GM23338 (cell line): Measurements from ENCODE around the gene SDE2. TPM values are rescaled to one million over a fixed set of nuclear protein-coding genes. Genes with fewer than 3 reads are reported as not detected.

Source experiments
- ATAC-seq: fragments of 200-7000 bp; cut with Tn5 transposase; 3 replicates; pipeline ENCODE4 v1.9.1; 2020
- DNase-seq: peaks from one replicate; pipeline ENCODE4 v3.0.0-alpha.2; 2015; ENCODE audit warnings: low spot score
- H2AFZ ChIP-seq: fragments of 200-600 bp; sonication (generic); 2 replicates; pipeline ENCODE4 v1.8.0; 2016; ENCODE audit warnings: antibody characterized with exemption, mild to moderate bottlenecking, moderate library complexity
- H3F3A ChIP-seq: fragments of 200-600 bp; sonication (generic); replicated peaks from 2 replicates; pipeline ENCODE4 v1.8.0; 2017; ENCODE audit warnings: antibody characterized with exemption, mixed run types, low read depth
- H3K27ac ChIP-seq: fragments of 200-600 bp; sonication (generic); 2 replicates; pipeline ENCODE4 v1.6.1; 2016; ENCODE audit warnings: low read depth
- H3K27me3 ChIP-seq: fragments of 200-600 bp; sonication (generic); 2 replicates; pipeline ENCODE4 v1.8.0; 2016; ENCODE audit warnings: mild to moderate bottlenecking, mixed run types, moderate library complexity; ENCODE audit not compliant: insufficient read depth
- H3K36me3 ChIP-seq: fragments of 200-600 bp; sonication (generic); 2 replicates; pipeline ENCODE4 v1.8.0; 2016; ENCODE audit warnings: mild to moderate bottlenecking; ENCODE audit not compliant: insufficient read depth
- H3K4me1 ChIP-seq: fragments of 200-600 bp; sonication (generic); 2 replicates; pipeline ENCODE4 v1.8.0; 2016; ENCODE audit warnings: mild to moderate bottlenecking, moderate library complexity; ENCODE audit not compliant: insufficient read depth
- H3K4me2 ChIP-seq: fragments of 200-600 bp; sonication (generic); 2 replicates; pipeline ENCODE4 v1.7.1; 2017; ENCODE audit warnings: mixed run types
- H3K4me3 ChIP-seq: fragments of 200-600 bp; sonication (generic); 2 replicates; pipeline ENCODE4 v1.6.1; 2016; ENCODE audit warnings: mixed run types
- H3K79me2 ChIP-seq: fragments of 200-600 bp; sonication (generic); replicated peaks from 2 replicates; pipeline ENCODE4 v1.8.0; 2017; ENCODE audit warnings: mild to moderate bottlenecking; ENCODE audit not compliant: insufficient read depth
- H3K9me2 ChIP-seq: fragments of 200-600 bp; sonication (generic); 2 replicates; pipeline ENCODE4 v1.8.0; 2017; ENCODE audit not compliant: insufficient read depth
- H4K20me1 ChIP-seq: fragments of 200-600 bp; sonication (generic); replicated peaks from 2 replicates; pipeline ENCODE4 v1.8.0; 2017; ENCODE audit warnings: mild to moderate bottlenecking; ENCODE audit not compliant: insufficient read depth
- H3K27ac Mint-ChIP-seq: 2 replicates; pipeline ENCODE4 v1.8.0; 2020; ENCODE audit warnings: inconsistent platforms, mild to moderate bottlenecking, moderate library complexity, mixed read lengths
- H3K27me3 Mint-ChIP-seq: 3 replicates; pipeline ENCODE4 v1.8.0; 2022; ENCODE audit warnings: low read depth, mild to moderate bottlenecking, moderate library complexity, mixed read lengths, inconsistent platforms; ENCODE audit not compliant: insufficient read depth, poor library complexity
- H3K36me3 Mint-ChIP-seq: 3 replicates; pipeline ENCODE4 v1.8.0; 2021; ENCODE audit warnings: low read depth, mild to moderate bottlenecking, inconsistent platforms, moderate library complexity, mixed read lengths
- H3K4me1 Mint-ChIP-seq: 3 replicates; pipeline ENCODE4 v1.8.0; 2020; ENCODE audit warnings: mild to moderate bottlenecking, inconsistent platforms, mixed read lengths
- H3K4me3 Mint-ChIP-seq: 3 replicates; pipeline ENCODE4 v1.8.0; 2021; ENCODE audit warnings: moderate library complexity, mild to moderate bottlenecking, inconsistent platforms, mixed read lengths
- H3K9me3 Mint-ChIP-seq: 3 replicates; pipeline ENCODE4 v1.8.0; 2020; ENCODE audit warnings: moderate library complexity, mild to moderate bottlenecking, inconsistent platforms, mixed read lengths
- CREB1 ChIP-seq: fragments of 250-450 bp; sonication (Bioruptor Pico); IDR thresholded peaks from 2 replicates; pipeline ENCODE4 v1.5.0; 2020; ENCODE audit warnings: low read depth, mild to moderate bottlenecking, moderate library complexity
- CTCF ChIP-seq, 2 experiments: fragments of 200-600 bp in 1 of 2; sonication (generic) in 1 of 2; conservative IDR thresholded peaks; 2 replicates each; pipeline versions ENCODE4 v1.5.1 to v1.6.1; 2016 to 2017; ENCODE audit warnings: antibody characterized with exemption in 2 of 2, low read depth in 2 of 2, mild to moderate bottlenecking in 2 of 2, moderate library complexity in 1 of 2
- ETS1 ChIP-seq: IDR thresholded peaks from 2 replicates; pipeline ENCODE4 v1.6.1; 2016; ENCODE audit warnings: antibody characterized with exemption
- EZH2 ChIP-seq: fragments of 200-600 bp; sonication (generic); IDR thresholded peaks from one replicate; pipeline ENCODE4 v1.8.0; 2017; ENCODE audit warnings: antibody characterized with exemption, mild to moderate bottlenecking, low read depth; ENCODE audit not compliant: unreplicated experiment
- EZH2phosphoT487 ChIP-seq: fragments of 200-600 bp; sonication (generic); IDR thresholded peaks from one replicate; pipeline ENCODE4 v1.8.1; 2018; ENCODE audit warnings: antibody characterized with exemption; ENCODE audit not compliant: unreplicated experiment
- JUNB ChIP-seq: IDR thresholded peaks from one replicate; pipeline ENCODE4 v1.6.1; 2016; ENCODE audit warnings: antibody characterized with exemption; ENCODE audit not compliant: unreplicated experiment
- NANOG ChIP-seq: IDR thresholded peaks from 2 replicates; pipeline ENCODE4 v1.6.1; 2016; ENCODE audit warnings: antibody characterized with exemption, borderline replicate concordance
- POLR2AphosphoS5 ChIP-seq: IDR thresholded peaks from 2 replicates; pipeline ENCODE4 v1.6.1; 2016; ENCODE audit warnings: antibody characterized with exemption, low read depth
- REST ChIP-seq: IDR thresholded peaks from one replicate; pipeline ENCODE4 v1.6.1; 2018; ENCODE audit warnings: antibody characterized with exemption; ENCODE audit not compliant: unreplicated experiment
- STAT1 ChIP-seq: IDR thresholded peaks from one replicate; pipeline ENCODE4 v1.6.1; 2016; ENCODE audit warnings: antibody characterized with exemption; ENCODE audit not compliant: unreplicated experiment
- ZNF114 ChIP-seq: fragments of 250-450 bp; sonication (Bioruptor Pico); IDR thresholded peaks from 2 replicates; pipeline ENCODE4 v1.5.0; 2020; ENCODE audit warnings: mild to moderate bottlenecking, moderate library complexity
- ZNF331 ChIP-seq: fragments of 250-450 bp; sonication (Bioruptor Pico); IDR thresholded peaks from 2 replicates; pipeline ENCODE4 v1.5.0; 2020; ENCODE audit warnings: low read depth, mild to moderate bottlenecking, moderate library complexity
- ZNF462 ChIP-seq: fragments of 250-450 bp; sonication (Bioruptor Pico); IDR thresholded peaks from 2 replicates; pipeline ENCODE4 v1.5.0; 2020; ENCODE audit warnings: mild to moderate bottlenecking, moderate library complexity
- polyA plus RNA-seq: library from polyadenylated mRNA; unstranded; fragments of >200 nt; fragmentation: Nextera tagmentation; extraction: Ambion mirVana; gene quantifications from 2 replicates; pipeline ENCODE4 v1.2.1, GENCODE V29; 2016
- total RNA-seq: library from RNA; depleted of rRNA; stranded (reverse); fragments of >200 nt; shearing (Covaris generic); gene quantifications from 2 replicates; pipeline ENCODE4 v1.2.3, GENCODE V29; 2014

Gene SDE2
- total and polyA plus RNA-seq, 2 experiments from 2014 or later = 10.6 to 26.9 TPM

GRCh38 chr1:225972344-225973152 is 26.6 kb downstream of the SDE2 start:
- Histone ChIP-seq H3K4me1 (no peaks in the 10 kb centered on the region), H3K9me2 (no peaks in the 10 kb centered on the region), H3K36me3 (no peaks in the 10 kb centered on the region), H3F3A (no peaks in the 10 kb centered on the region; the same call in 1 of the 2 replicates), H4K20me1 (no peaks in the 10 kb centered on the region), H3K79me2 (no peaks in the 10 kb centered on the region), H3K4me2 (no peak overlapping the region), H2AFZ (no peak overlapping the region), H3K27ac (no peak overlapping the region), H3K27me3 (no peaks in the 10 kb centered on the region), H3K4me3 (no peak overlapping the region)
- Mint-ChIP-seq H3K36me3 (peaks cover 24% of the 10 kb centered on the region), H3K27ac (no peak overlapping the region), H3K9me3 (peaks cover 19% of the 10 kb centered on the region), H3K27me3 (peaks cover 20% of the 10 kb centered on the region), H3K4me1 (peaks cover 4% of the 10 kb centered on the region; the same call in 2 of the 3 replicates), H3K4me3 (no peak overlapping the region)
- TF ChIP-seq EZH2 = no peak
- TF ChIP-seq CTCF (conservative IDR thresholded peaks at IDR 0.05; ENCODE audit: low read depth in 2 of 2) = no peak
- no peak for TF ChIP-seq JUNB
- no peak for TF ChIP-seq POLR2AphosphoS5
- no peak for TF ChIP-seq ZNF462 (CRISPR knock-in tag)
- no peak for TF ChIP-seq EZH2phosphoT487
- TF ChIP-seq CREB1 (CRISPR knock-in tag) = no peak
- no peak for TF ChIP-seq ZNF331 (CRISPR knock-in tag)
- TF ChIP-seq ETS1 = no peak
- no peak for TF ChIP-seq STAT1
- no peak for TF ChIP-seq ZNF114 (CRISPR knock-in tag)
- TF ChIP-seq NANOG = no peak
- TF ChIP-seq REST = no peak
- DNase-seq (no peak), ATAC-seq (no peak)
